Activated CD8-positive, alpha-beta T cell treated with anti-CD3 and anti-CD28 coated beads for 36 hours (primary cell): ENCODE data around the gene TSC22D3. TPM values are rescaled to one million over a fixed set of nuclear protein-coding genes. Genes with fewer than 3 reads are reported as not detected.

Experiments
- ATAC-seq: fragments of 200-7000 bp; cut with Tn5 transposase; one replicate; pipeline ENCODE4 v1.10.0; 2021; ENCODE audit warnings: mild to moderate bottlenecking, moderate library complexity
- CTCF ChIA-PET: fragments of 350-600 bp; sonication (Branson Sonifier 250); formaldehyde crosslinking; loops from one replicate; lab custom pipeline; 2021; ENCODE audit warnings: antibody characterized with exemption; lab: Charles Lee
- POLR2A ChIA-PET: fragments of 350-600 bp; sonication (Branson Sonifier 250); formaldehyde crosslinking; loops from one replicate; lab custom pipeline; 2021; ENCODE audit warnings: antibody characterized with exemption; lab: Charles Lee
- DNase-seq: peaks from one replicate; pipeline ENCODE4 v3.0.0-alpha.2; 2020
- H3K27ac Mint-ChIP-seq: one replicate; pipeline ENCODE4 v1.8.0; 2021; ENCODE audit warnings: mild to moderate bottlenecking, mixed read lengths
- H3K27me3 Mint-ChIP-seq: one replicate; pipeline ENCODE4 v1.8.0; 2021; ENCODE audit warnings: mixed read lengths
- H3K36me3 Mint-ChIP-seq: one replicate; pipeline ENCODE4 v1.8.0; 2021; ENCODE audit warnings: low read depth, mixed read lengths
- H3K4me1 Mint-ChIP-seq: one replicate; pipeline ENCODE4 v1.8.0; 2021; ENCODE audit warnings: low read depth, mixed read lengths
- H3K4me3 Mint-ChIP-seq: one replicate; pipeline ENCODE4 v1.8.0; 2021; ENCODE audit warnings: mild to moderate bottlenecking, moderate library complexity, mixed read lengths
- H3K9me3 Mint-ChIP-seq: one replicate; pipeline ENCODE4 v1.8.0; 2021; ENCODE audit warnings: mixed read lengths
- intact Hi-C: fragments of 100-400 bp; cut with micrococcal nuclease; formaldehyde crosslinking; loops from one replicate; pipeline ENCODE4 v1.10.0; 2022
- total RNA-seq, 2 experiments: library from RNA; stranded (reverse); gene quantifications; one replicate each; pipeline ENCODE4 v1.2.3, GENCODE V29; 2021
- TF ChIP-seq, protein P1 (sequence below): fragments of 200-600 bp; IDR thresholded peaks from one replicate; pipeline ENCODE4 v1.8.0; 2022; ENCODE audit warnings: antibody characterized with exemption, mild to moderate bottlenecking

TSC22D3 gene
- total RNA-seq, 2 experiments from 2014 or later = 47.2 to 50.5 TPM

- intact Hi-C loops = no loop called here
- ChIA-PET POLR2A (interaction anchor here (0.7 to 1.4 kb wide), 6 partner anchors 10 to 63 kb away, joined by 3 to 5 read pairs (median 4); no protein-coding TSS in a partner anchor), CTCF (interaction anchor here (0.8 to 1.8 kb wide), 6 partner anchors 10 to 113 kb away, joined by 3 to 7 read pairs (median 4); partner anchors contain the start of genes NCBP2L and PRPS1)
- DNase-seq (no peak), ATAC-seq (peak; percentile 8)
- TF ChIP-seq, protein P1, sequence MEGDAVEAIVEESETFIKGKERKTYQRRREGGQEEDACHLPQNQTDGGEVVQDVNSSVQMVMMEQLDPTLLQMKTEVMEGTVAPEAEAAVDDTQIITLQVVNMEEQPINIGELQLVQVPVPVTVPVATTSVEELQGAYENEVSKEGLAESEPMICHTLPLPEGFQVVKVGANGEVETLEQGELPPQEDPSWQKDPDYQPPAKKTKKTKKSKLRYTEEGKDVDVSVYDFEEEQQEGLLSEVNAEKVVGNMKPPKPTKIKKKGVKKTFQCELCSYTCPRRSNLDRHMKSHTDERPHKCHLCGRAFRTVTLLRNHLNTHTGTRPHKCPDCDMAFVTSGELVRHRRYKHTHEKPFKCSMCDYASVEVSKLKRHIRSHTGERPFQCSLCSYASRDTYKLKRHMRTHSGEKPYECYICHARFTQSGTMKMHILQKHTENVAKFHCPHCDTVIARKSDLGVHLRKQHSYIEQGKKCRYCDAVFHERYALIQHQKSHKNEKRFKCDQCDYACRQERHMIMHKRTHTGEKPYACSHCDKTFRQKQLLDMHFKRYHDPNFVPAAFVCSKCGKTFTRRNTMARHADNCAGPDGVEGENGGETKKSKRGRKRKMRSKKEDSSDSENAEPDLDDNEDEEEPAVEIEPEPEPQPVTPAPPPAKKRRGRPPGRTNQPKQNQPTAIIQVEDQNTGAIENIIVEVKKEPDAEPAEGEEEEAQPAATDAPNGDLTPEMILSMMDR = no peak
- Mint-ChIP-seq H3K27ac (peak overlapping the region; percentile 98), H3K4me3 (peak overlapping the region; percentile 75), H3K4me1 (peaks cover 31% of the 10 kb centered on the region), H3K9me3 (no peaks in the 10 kb centered on the region), H3K27me3 (no peaks in the 10 kb centered on the region), H3K36me3 (no peaks in the 10 kb centered on the region)
Observed at GRCh38 chrX:107741404-107741790, 34.2 kb downstream of the TSC22D3 start.

DNA sequence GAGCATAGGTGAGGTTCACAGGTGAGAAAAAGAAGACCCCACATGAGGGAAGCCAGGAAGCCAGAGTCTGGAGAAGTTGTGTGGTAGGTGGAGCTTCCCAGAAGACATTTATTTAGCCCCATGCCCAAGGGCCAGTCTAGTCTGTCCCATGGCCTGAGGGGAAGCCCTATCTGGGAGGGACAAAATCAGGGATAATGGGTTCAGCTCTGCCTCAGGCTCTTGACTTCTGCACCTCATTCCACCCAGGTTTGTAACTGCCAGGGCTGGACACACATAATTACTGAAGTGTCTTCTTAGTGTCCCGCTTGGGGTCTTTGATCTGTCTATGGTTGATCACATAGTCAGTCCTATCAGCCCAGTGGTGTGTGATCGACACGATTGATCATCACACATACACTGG lies 36.0 kb downstream of the TSC22D3 start:
- Mint-ChIP-seq H3K27ac (no peak overlapping the region), H3K36me3 (no peaks in the 10 kb centered on the region)

DNA sequence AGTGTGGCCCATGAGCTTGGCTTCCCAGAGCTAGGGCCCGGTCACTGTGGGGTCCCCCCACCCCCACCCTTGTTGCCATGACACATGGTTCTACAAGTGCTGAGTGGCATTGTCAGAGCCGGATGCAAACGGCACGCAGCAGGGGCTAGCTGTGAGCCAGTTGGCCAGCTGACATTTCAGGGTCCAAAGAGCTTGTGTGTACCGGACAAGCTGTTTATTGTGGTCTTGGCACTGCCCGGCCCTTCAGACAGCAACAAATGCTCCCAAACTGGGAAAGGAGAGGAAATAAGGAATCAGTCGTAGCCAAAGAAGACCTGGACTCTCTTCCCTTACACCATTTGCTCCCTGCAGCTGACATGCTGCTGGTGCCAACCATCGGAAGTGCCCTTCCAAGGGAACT lies 36.8 kb downstream of the TSC22D3 start:
- no peak overlapping the region for H3K27ac Mint-ChIP-seq
- H3K4me1 Mint-ChIP-seq = peaks cover 26% of the 10 kb centered on the region
- TF ChIP-seq, protein P1 = no peak
- no peaks in the 10 kb centered on the region for H3K9me3 Mint-ChIP-seq
- ATAC-seq (no peak), DNase-seq (no peak)
- ChIA-PET POLR2A (no interaction called here), CTCF (interaction anchor here (0.7 to 2.4 kb wide), 4 partner anchors 9 to 79 kb away, joined by 3 to 7 read pairs (median 4); partner anchors contain the start of genes NCBP2L and TSC22D3)
- intact Hi-C loops = no loop called here
- no peak overlapping the region for H3K4me3 Mint-ChIP-seq
- no peaks in the 10 kb centered on the region for H3K27me3 Mint-ChIP-seq
- no peaks in the 10 kb centered on the region for H3K36me3 Mint-ChIP-seq

More for the DNA sequence above, 36.0 kb downstream of the TSC22D3 start:
- Mint-ChIP-seq H3K27me3 (no peaks in the 10 kb centered on the region), H3K9me3 (no peaks in the 10 kb centered on the region), H3K4me3 (no peak overlapping the region), H3K4me1 (peaks cover 29% of the 10 kb centered on the region)
- ChIA-PET CTCF (interaction anchor here (2.3 to 2.4 kb wide), 2 partner anchors 10 to 80 kb away, joined by 6 to 7 read pairs; no protein-coding TSS in a partner anchor), POLR2A (no interaction called here)
- ATAC-seq = no peak
- intact Hi-C loops = no loop called here
- DNase-seq = no peak
- TF ChIP-seq, protein P1 = no peak

GRCh38 chrX:107738272-107738671 lies 37.3 kb downstream of the TSC22D3 start:
- Mint-ChIP-seq H3K27me3 (no peaks in the 10 kb centered on the region), H3K4me1 (peaks cover 24% of the 10 kb centered on the region), H3K9me3 (no peaks in the 10 kb centered on the region), H3K4me3 (no peak overlapping the region), H3K36me3 (no peaks in the 10 kb centered on the region), H3K27ac (no peak overlapping the region)
- POLR2A ChIA-PET = interaction anchor here (1.4 kb wide), 1 partner anchor 10 kb away, joined by 3 read pairs; no protein-coding TSS in a partner anchor
- CTCF ChIA-PET = interaction anchor here (0.7 to 2.4 kb wide), 5 partner anchors 8 to 84 kb away, joined by 3 to 7 read pairs (median 3); partner anchors contain the start of genes NCBP2L and TSC22D3
- TF ChIP-seq, protein P1 = no peak
- no peak for DNase-seq
- no peak for ATAC-seq
- intact Hi-C loops = no loop called here

DNA sequence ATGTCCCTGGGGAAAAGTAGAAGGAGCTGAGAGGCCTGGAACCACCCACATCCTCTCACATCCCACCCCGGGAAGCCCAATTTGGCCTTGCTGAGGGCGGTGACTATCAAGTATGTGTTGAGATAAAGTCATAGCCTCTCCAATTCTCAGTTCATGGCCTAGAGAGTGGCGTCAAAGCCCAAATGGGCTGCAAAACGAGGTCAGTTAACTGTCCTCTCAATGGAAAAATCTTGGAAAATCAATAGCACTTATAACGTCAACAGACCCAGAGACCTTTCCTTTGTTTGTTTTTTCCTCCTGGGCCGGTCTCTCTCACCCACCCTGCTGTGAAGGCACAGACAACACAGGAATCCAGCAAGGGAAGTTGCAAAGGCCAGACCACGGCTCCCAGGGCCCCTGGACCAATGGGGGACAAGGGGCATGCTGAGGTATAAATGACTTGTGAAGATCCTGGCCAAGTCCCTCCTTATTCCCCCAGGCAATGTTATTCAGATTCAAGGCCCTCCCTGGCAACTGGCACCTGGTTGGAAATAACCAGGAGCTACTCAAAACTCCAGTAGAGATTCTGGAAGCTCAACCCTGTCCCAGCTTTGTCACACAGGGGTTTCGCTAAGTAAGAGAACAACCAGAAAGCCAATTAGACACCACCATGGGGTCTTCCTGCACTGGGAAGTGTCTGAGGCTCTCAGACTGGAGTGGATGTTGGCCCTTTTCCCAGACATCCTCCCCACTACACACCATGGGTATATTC lies 38.6 kb downstream of the TSC22D3 start:
- TF ChIP-seq, protein P1 = no peak
- CTCF ChIA-PET = interaction anchor here (0.6 to 1.5 kb wide), 2 partner anchors 64 to 82 kb away, joined by 3 read pairs; no protein-coding TSS in a partner anchor

More for the DNA sequence above, 38.6 kb downstream of the TSC22D3 start:
- no peaks in the 10 kb centered on the region for H3K36me3 Mint-ChIP-seq
- H3K27me3 Mint-ChIP-seq = no peaks in the 10 kb centered on the region
- no peaks in the 10 kb centered on the region for H3K9me3 Mint-ChIP-seq
- POLR2A ChIA-PET = interaction anchor here (1.4 kb wide), 1 partner anchor 11 kb away, joined by 3 read pairs; no protein-coding TSS in a partner anchor
- H3K4me3 Mint-ChIP-seq = no peak overlapping the region
- H3K4me1 Mint-ChIP-seq = peaks cover 22% of the 10 kb centered on the region
- no peak overlapping the region for H3K27ac Mint-ChIP-seq
- ATAC-seq (no peak), DNase-seq (no peak)
- intact Hi-C loops = no loop called here
